SJSA1 (cell line): ENCODE data around the gene POLDIP2. TPM values are rescaled to one million over a fixed set of nuclear protein-coding genes. Genes with fewer than 3 reads are reported as not detected.
"Not testable (repeated sequence)": the region's sequence is repeated elsewhere in the genome, so short reads cannot be mapped to it uniquely, and the experiment has no call there.

ENCODE experiments used
- DNase-seq, 2 experiments: peaks; one replicate each; pipeline ENCODE4 v3.0.0-alpha.2; 2015 to 2020; ENCODE audit warnings: low spot score in 2 of 2, low read depth in 1 of 2
- H3K27ac ChIP-seq: fragments of 250-450 bp; sonication (Bioruptor Pico); 2 replicates; pipeline ENCODE4 v1.5.1; 2020; ENCODE audit warnings: mild to moderate bottlenecking, moderate library complexity
- H3K27me3 ChIP-seq: fragments of 250-450 bp; sonication (Bioruptor Pico); replicated peaks from 2 replicates; pipeline ENCODE4 v1.5.1; 2020; ENCODE audit warnings: mild to moderate bottlenecking, moderate library complexity
- H3K36me3 ChIP-seq: fragments of 250-450 bp; sonication (Bioruptor Pico); 2 replicates; pipeline ENCODE4 v1.5.1; 2020; ENCODE audit warnings: mild to moderate bottlenecking
- H3K4me1 ChIP-seq: fragments of 250-450 bp; sonication (Bioruptor Pico); replicated peaks from 2 replicates; pipeline ENCODE4 v1.6.1; 2021; ENCODE audit warnings: mild to moderate bottlenecking
- H3K4me3 ChIP-seq: fragments of 250-450 bp; sonication (Bioruptor Pico); 2 replicates; pipeline ENCODE4 v1.5.1; 2020; ENCODE audit warnings: mild to moderate bottlenecking
- H3K9me3 ChIP-seq: fragments of 250-450 bp; sonication (Bioruptor Pico); replicated peaks from 2 replicates; pipeline ENCODE4 v1.5.1; 2020; ENCODE audit warnings: mild to moderate bottlenecking
- total RNA-seq: library from RNA; depleted of rRNA; stranded (reverse); fragments of >200 nt; shearing (Covaris generic); gene quantifications from 2 replicates; pipeline ENCODE4 v1.2.3, GENCODE V29; 2014

Gene POLDIP2
- total RNA-seq, 1 experiment from 2014 or later: 110 TPM

DNA sequence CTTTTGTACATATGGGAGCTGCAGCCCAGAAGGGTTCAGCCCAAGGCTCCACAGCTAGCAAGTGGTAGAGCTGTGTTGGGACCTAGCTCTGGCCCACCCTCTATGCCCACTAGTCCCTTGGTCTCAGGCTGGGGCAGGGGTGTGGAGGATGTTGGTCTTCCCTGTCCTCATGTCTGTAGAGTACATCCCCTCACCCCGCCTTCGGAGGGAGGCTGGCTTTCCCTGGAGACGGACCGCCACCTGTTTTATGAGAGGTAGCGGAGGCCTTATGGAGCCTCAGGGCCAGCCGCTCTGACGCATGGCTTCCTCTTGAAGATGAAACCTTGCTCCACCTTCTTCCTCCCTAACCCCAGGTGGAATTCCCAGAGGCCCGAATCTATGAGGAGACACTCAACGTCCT lies 13.3 kb downstream of the POLDIP2 start:
- no peak overlapping the region for H3K27ac ChIP-seq
- peaks cover 88% of the 10 kb centered on the region for H3K36me3 ChIP-seq
- no peak for DNase-seq

DNA sequence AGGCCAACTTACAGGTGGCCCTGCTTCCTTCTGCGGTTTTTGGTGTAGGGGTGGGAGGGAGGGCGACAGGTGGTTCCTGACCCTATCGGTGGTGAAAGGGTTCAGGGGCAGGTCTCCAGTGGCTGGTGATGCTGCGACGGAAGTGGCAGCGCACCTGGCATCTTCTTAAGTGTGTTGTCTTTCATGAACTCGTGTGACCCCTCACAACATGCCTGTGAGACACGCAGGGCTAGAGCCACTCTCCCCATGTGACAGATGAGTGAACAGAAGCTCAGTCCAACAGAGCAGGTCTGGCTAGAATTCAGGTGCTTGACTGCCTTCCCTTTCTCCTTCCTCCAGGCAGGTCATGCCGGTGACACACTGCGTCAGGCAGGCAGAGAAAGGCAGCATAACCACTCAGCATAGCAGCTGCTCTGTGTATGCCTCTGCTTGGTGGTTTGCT lies 13.8 kb downstream of the POLDIP2 start:
- DNase-seq: no peak
- Histone ChIP-seq H3K9me3 (no peaks in the 10 kb centered on the region), H3K36me3 (peaks cover 83% of the 10 kb centered on the region), H3K27ac (no peak overlapping the region), H3K4me1 (peaks cover 17% of the 10 kb centered on the region), H3K4me3 (no peak overlapping the region), H3K27me3 (no peaks in the 10 kb centered on the region)

More for the DNA sequence above, 13.3 kb downstream of the POLDIP2 start:
- Histone ChIP-seq H3K27me3 (no peaks in the 10 kb centered on the region), H3K4me3 (no peak overlapping the region), H3K4me1 (peaks cover 15% of the 10 kb centered on the region), H3K9me3 (no peaks in the 10 kb centered on the region)

DNA sequence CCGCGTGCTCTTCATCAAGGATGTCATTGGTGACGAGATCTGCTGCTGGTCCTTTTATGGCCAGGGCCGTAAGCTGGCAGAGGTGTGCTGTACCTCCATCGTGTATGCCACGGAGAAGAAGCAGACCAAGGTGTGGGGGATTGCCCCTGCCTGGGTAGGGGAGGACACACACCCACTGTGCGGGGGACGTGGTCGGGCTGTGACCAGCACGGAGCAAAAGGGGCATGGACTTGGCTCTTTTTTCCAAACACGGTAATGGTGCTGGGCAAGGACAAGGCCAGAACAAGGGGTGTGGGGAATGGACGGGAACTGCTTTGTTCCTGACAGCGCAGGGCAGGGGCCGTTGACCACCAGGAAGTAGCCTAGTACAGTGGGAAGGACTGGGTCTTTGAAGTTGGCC lies 15.0 kb downstream of the POLDIP2 start:
- Histone ChIP-seq H3K36me3 (peaks cover 77% of the 10 kb centered on the region), H3K27ac (no peak overlapping the region), H3K9me3 (no peaks in the 10 kb centered on the region), H3K27me3 (no peaks in the 10 kb centered on the region), H3K4me1 (peaks cover 21% of the 10 kb centered on the region), H3K4me3 (no peak overlapping the region)
- DNase-seq: no peak

DNA sequence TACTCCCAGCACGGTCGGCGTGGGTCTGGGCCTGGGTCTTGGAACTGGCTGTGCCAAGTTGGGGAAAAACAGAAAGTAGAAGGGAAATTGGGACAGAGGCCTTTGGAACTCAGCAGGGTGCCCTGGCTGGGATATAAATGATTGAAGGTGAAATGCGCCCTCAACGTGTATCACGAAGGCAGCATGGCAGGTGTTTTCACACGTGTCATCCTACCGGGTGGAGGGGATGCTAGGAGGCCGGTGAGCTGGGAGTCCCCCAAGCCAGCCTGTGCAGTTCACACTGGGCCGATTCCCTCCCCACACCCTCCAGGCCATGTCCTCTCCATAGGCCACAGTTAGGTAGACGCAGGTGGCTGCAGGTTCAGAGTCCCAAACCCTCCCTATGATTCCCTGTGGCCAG lies 15.8 kb downstream of the POLDIP2 start:
- peaks cover 19% of the 10 kb centered on the region for H3K4me1 ChIP-seq
- H3K36me3 ChIP-seq: peaks cover 73% of the 10 kb centered on the region
- DNase-seq: no peak
- H3K27ac ChIP-seq: no peak overlapping the region
- no peaks in the 10 kb centered on the region for H3K27me3 ChIP-seq
- H3K4me3 ChIP-seq: no peak overlapping the region
- no peaks in the 10 kb centered on the region for H3K9me3 ChIP-seq

DNA sequence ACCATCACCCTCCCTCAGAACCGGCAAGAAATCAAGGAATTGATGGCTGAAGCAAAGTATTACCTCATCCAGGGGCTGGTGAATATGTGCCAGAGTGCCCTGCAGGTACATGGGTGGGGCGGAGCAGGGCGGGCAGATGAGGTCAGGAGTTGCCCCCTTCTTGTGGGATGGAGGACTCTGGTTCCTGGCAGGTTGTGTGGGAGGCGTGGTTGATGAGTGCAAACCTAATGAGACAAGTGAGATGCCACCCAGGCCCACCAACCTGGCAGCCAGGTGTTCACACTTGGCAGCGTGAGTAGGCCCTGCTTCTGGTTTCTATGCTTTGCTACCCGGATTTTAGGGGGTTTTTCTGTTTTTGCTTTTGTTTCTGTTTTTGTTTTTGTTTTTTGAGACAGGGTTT lies 17.0 kb downstream of the POLDIP2 start:
- H3K36me3 ChIP-seq: peaks cover 65% of the 10 kb centered on the region
- H3K4me1 ChIP-seq: peaks cover 19% of the 10 kb centered on the region

DNA sequence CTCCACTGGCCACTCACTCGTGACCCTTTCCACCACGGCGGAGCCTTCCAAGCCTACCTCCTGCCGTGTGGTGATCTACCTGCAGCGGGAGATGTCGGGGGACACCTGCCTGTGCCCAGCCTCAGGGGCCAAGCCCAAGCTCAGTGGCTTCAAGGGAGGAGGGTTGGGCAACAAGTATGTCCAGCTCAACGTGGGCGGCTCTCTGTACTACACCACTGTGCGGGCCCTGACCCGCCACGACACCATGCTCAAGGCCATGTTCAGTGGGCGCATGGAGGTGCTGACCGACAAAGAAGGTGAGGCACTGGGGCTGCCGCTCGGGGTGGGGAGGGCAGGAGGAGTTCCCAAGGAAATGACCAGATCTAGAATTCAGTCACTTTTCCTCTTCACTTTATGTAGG lies 17.9 kb downstream of the POLDIP2 start:
- peaks cover 58% of the 10 kb centered on the region for H3K36me3 ChIP-seq
- H3K27ac ChIP-seq: no peak overlapping the region
- H3K4me1 ChIP-seq: peaks cover 23% of the 10 kb centered on the region
- no peaks in the 10 kb centered on the region for H3K9me3 ChIP-seq
- DNase-seq: no peak
- no peaks in the 10 kb centered on the region for H3K27me3 ChIP-seq
- H3K4me3 ChIP-seq: no peak overlapping the region

More for the DNA sequence above, 17.0 kb downstream of the POLDIP2 start:
- Histone ChIP-seq H3K4me3 (no peak overlapping the region), H3K27ac (no peak overlapping the region), H3K9me3 (no peaks in the 10 kb centered on the region), H3K27me3 (no peaks in the 10 kb centered on the region)
- no peak for DNase-seq

DNA sequence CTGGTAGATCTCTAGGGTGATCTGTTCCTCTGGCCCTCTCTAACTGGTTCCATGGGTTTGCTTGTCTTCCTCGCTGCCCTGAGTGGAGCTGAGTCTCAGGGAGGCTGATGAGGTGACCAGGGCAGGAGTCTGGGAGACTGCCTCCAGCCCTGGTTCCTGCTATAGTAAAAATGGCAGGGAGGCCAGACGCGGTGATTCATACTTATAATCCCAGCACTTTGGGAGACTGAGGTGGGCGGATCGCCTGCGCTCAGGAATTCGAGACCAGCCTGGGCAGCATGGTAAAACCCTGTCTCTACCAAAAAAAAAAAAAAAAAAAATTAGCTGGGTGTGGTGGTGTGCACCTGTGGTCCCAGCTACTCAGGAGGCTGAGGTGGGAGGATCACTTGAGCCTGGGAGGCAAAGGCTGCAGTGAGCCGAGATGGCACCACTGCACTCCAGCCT lies 18.5 kb downstream of the POLDIP2 start:
- H3K27me3 ChIP-seq, H3K9me3 ChIP-seq, H3K27ac ChIP-seq, H3K4me3 ChIP-seq, DNase-seq: not testable (repeated sequence)
- peaks cover 26% of the 10 kb centered on the region for H3K4me1 ChIP-seq
- H3K36me3 ChIP-seq: peaks cover 53% of the 10 kb centered on the region

DNA sequence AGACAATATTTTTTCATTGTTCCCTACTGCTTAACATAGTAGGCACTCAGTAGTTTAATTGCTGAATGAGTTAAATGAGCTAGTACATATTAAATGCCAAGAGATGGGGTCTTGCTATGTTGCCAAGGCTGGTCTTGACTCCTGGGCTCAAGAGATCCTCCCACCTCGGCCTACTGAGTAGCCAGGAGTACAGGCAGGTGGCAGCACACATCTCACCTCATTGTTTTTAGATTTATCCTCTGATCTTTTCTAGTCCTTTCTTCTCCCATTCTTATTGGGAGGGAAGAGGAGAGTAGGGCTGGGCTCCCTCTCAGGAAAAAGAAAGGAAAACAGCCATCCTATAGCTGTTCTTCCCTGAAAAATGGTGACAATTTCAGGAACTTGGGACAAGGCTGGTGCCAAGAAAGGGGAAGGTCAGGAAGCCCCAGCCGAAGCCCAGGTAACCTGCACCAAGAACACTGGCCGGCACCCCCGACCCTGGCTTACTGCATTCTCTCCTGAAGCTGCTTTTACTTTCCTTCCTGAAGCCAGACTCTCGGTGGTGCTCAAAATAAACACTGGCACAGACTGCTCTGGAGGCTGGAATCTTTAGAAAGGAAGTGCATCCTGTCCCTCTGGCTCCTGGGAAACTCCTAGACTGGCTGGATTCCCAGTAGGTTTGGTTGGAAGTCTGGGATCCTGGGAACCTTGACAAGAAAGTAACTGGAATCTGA lies 19.1 kb downstream of the POLDIP2 start:
- peaks cover 50% of the 10 kb centered on the region for H3K36me3 ChIP-seq
- H3K4me3 ChIP-seq: no peak overlapping the region
- no peaks in the 10 kb centered on the region for H3K9me3 ChIP-seq
- H3K27me3 ChIP-seq: no peaks in the 10 kb centered on the region
- DNase-seq: no peak
- H3K4me1 ChIP-seq: peaks cover 26% of the 10 kb centered on the region
- no peak overlapping the region for H3K27ac ChIP-seq

DNA sequence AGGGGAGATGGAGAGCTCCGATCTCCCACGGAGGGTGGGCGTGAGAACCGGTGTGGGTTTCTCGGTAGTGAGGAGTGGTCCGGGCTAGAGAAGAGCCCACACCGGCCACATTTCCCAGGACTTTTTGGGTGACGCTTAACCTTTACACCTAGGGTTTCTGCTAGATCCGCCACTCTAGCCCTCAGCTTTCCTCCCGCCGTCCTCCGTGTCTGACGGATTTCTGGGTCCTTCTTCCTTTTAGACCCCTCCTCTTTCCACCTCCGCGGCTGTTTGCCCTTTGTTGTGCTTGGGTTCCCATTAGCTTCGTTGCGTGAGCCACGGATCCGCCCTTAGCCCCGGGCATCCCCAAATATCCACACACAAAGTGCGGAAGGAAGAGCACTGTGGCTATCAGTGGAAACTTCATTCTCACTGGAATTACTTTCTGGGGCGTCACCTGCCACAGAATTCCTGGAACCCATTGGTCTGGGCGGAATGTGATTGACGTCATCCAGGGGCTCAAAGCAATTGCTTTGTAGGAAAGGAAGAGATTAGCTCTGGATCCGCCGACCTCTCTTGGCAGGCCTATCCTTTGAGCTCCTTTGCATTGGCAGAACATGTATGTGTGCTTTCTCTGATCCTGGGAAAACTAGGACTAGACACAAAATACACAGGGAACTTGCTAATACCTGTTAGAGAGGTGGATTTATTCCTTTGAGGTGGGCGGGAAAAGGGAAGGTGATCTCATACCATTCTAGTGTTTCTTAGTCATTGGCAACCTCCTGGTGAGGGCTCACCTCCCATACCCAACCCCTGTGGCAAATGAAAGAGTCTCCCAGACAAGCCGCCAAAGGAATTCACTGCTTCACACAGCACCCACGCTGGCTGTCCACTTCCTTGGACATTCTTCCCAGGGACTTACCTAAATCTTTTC lies 21.1 kb downstream of the POLDIP2 start:
- peak overlapping the region; percentile 65 for H3K4me3 ChIP-seq
- H3K9me3 ChIP-seq: no peaks in the 10 kb centered on the region
- peaks cover 31% of the 10 kb centered on the region for H3K36me3 ChIP-seq
- peak overlapping the region; percentile 91 for H3K27ac ChIP-seq
- no peaks in the 10 kb centered on the region for H3K27me3 ChIP-seq
- DNase-seq: peak; percentile 79 to 82
- H3K4me1 ChIP-seq: peaks cover 26% of the 10 kb centered on the region

DNA sequence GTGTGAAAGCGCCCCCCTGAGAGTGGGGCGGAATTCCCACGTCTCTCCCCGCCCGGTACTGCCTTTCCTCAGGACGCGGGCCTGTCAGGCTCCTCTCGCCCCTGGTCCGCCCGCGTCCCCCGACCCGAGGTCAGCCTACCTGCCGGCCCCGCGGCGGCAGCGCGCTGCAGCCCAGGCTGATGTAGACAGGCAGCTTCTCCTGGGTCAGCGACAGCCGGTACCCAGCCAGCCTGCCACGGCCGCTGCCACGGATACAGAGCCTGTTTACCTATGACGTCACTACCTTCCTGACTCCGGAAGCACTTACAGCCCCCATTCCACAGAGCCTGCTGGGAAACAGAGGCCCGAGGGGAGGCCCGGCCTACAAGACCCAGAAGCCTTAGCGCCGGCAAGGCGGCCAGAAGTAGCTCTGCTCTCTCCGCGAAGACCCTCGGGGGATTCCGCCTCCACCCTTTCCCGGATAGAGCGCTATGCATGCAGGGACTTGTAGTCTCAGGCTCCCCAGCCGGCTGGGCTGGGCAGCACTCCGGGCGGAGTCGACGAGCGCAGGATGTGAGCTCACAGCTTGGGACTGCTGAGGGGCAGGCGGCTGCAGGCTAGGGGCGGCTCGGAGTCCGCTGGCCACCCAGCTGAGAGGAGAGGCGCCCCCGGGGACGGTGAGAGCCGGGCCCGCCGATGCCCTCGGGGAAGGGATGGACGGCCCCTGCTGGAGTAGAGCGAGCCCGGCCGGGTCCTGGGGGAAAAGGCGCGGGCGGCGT lies 21.9 kb downstream of the POLDIP2 start, which contains the start of the genes IFT20 and TNFAIP1:
IFT20 (minus strand) TSS at position 272 of the 758 bp plus-strand sequence. CDS start 3,487 bp downstream, outside the sequence.
TNFAIP1 (plus strand) TSS at position 561 of the 758 bp plus-strand sequence. CDS start 3,761 bp downstream, outside the sequence.
- peaks cover 23% of the 10 kb centered on the region; the same call in 1 of the 2 replicates for H3K36me3 ChIP-seq
- no peaks in the 10 kb centered on the region for H3K9me3 ChIP-seq
- DNase-seq: peak; percentile 98 to 100
- H3K4me3 ChIP-seq: peak within 1 kb of the TSS; percentile 65
- H3K4me1 ChIP-seq: peaks cover 26% of the 10 kb centered on the region
- peak within 1 kb of the TSS; percentile 91 for H3K27ac ChIP-seq
- no peaks in the 10 kb centered on the region for H3K27me3 ChIP-seq

DNA sequence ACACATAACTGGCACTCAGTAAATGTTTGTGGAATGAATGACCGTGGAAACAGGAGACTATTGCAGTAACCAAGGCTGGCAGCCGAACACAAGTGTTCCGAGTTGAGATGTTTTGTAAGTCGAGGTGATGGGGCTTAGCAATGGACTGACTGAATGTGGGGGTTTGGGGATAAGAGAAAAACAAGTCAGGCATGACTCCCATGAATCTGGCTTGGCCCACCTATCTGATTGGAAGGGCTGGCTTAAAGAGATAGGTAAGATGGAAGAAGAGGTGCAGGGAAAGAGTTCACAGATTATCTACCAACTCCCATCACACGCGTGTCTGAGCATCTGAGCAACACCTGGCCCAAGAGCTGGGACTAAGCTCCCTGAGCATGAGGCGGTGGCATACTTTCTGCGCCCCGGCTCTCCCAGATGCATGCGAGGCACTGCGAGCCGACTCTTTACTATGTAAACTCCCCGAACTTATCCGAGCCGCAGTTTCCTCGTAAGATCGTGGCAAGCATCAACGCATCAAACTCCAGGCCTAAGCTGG lies 22.6 kb downstream of the POLDIP2 start:
- no peak for DNase-seq
- H3K4me3 ChIP-seq: peak overlapping the region; percentile 65
- peak overlapping the region; percentile 76 for H3K27ac ChIP-seq
- H3K4me1 ChIP-seq: peaks cover 26% of the 10 kb centered on the region
- no peaks in the 10 kb centered on the region for H3K9me3 ChIP-seq
- no peaks in the 10 kb centered on the region for H3K27me3 ChIP-seq
- H3K36me3 ChIP-seq: peaks cover 19% of the 10 kb centered on the region

DNA sequence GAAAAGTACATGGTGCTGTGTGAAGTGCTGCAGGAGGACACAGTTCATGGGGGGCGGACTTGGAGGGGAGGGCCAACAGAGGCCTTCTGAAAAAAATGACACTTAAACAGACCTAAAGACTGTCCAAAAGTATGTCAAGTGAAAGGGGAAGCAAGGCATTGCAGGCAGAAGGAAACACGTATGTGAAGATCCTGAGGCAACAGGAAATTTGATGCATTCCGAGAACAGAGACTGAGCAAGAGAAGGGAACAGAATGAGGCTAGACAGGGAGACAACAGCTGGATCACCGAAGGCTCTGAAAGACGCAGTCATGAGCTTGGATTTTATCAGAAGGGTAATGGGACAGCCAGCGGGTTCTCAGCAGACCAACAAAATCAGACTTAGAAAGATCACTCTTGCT lies 23.2 kb downstream of the POLDIP2 start:
- Histone ChIP-seq H3K27ac (no peak overlapping the region), H3K27me3 (no peaks in the 10 kb centered on the region), H3K4me1 (peaks cover 26% of the 10 kb centered on the region), H3K36me3 (peaks cover 23% of the 10 kb centered on the region), H3K9me3 (no peaks in the 10 kb centered on the region), H3K4me3 (peak overlapping the region; percentile 65)
- DNase-seq: no peak
